DND-41 (cell line): Measurements from ENCODE around the gene KRTAP1-3.

ENCODE experiments used
- EZH2 ChIP-seq: IDR thresholded peaks from 3 replicates; pipeline ENCODE4 v1.6.1; 2012; ENCODE audit warnings: borderline replicate concordance, low read depth, mild to moderate bottlenecking, moderate library complexity, low read length, inconsistent platforms; ENCODE audit not compliant: severe bottlenecking
- TF ChIP-seq, protein P1 (sequence below): IDR thresholded peaks from 2 replicates; pipeline ENCODE4 v1.5.1; 2012; ENCODE audit warnings: borderline replicate concordance, low read length, moderate library complexity, mild to moderate bottlenecking; ENCODE audit not compliant: poor library complexity, severe bottlenecking; ENCODE audit errors: extremely low read depth

GRCh38 chr17:41004397-41004796 is 30.3 kb downstream of the KRTAP1-3 start:
- TF ChIP-seq, protein P1, sequence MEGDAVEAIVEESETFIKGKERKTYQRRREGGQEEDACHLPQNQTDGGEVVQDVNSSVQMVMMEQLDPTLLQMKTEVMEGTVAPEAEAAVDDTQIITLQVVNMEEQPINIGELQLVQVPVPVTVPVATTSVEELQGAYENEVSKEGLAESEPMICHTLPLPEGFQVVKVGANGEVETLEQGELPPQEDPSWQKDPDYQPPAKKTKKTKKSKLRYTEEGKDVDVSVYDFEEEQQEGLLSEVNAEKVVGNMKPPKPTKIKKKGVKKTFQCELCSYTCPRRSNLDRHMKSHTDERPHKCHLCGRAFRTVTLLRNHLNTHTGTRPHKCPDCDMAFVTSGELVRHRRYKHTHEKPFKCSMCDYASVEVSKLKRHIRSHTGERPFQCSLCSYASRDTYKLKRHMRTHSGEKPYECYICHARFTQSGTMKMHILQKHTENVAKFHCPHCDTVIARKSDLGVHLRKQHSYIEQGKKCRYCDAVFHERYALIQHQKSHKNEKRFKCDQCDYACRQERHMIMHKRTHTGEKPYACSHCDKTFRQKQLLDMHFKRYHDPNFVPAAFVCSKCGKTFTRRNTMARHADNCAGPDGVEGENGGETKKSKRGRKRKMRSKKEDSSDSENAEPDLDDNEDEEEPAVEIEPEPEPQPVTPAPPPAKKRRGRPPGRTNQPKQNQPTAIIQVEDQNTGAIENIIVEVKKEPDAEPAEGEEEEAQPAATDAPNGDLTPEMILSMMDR: no peak
- TF ChIP-seq EZH2: no peak
